ENCODE data around the gene KCNC3.
A peak's percentile ranks its signal among the peaks of the same experiment; 100 is the strongest.

KCNC3 gene

GRCh38 chr19:50319156-50319555 lies 10.0 kb downstream of the KCNC3 start:
- no peak for TF ChIP-seq JUND (IDR thresholded peaks at IDR 0.05; ENCODE audit: low read depth)
- in situ Hi-C loops (cut with HindIII; ENCODE audit: low pct_unique_long_range_greater_than_20kb, low sequenced_read_pairs) = no loop called here
- DNase-seq (ENCODE audit: low read depth in 1 of 2, low spot score in 1 of 2) = no peak

GRCh38 chr19:50318438-50318837 lies 10.7 kb downstream of the KCNC3 start:
- no peak for DNase-seq (ENCODE audit: low read depth in 1 of 2, low spot score in 1 of 2)
- in situ Hi-C loops (cut with HindIII; ENCODE audit: low pct_unique_long_range_greater_than_20kb, low sequenced_read_pairs) = no loop called here
- no peak for TF ChIP-seq JUND (IDR thresholded peaks at IDR 0.05; ENCODE audit: low read depth)

GRCh38 chr19:50317115-50317514 lies 12.1 kb downstream of the KCNC3 start:
- in situ Hi-C loops (cut with HindIII; ENCODE audit: low pct_unique_long_range_greater_than_20kb, low sequenced_read_pairs) = no loop called here
- no peak for TF ChIP-seq JUND (IDR thresholded peaks at IDR 0.05; ENCODE audit: low read depth)
- no peak for DNase-seq (ENCODE audit: low read depth in 1 of 2, low spot score in 1 of 2)

GRCh38 chr19:50315773-50316448 lies 13.3 kb downstream of the KCNC3 start:
- no peak for TF ChIP-seq JUND (IDR thresholded peaks at IDR 0.05; ENCODE audit: low read depth)
- in situ Hi-C loops (cut with HindIII; ENCODE audit: low pct_unique_long_range_greater_than_20kb, low sequenced_read_pairs) = no loop called here
- peak in 1 of 2 experiments; percentile 44 for DNase-seq (ENCODE audit: low read depth in 1 of 2, low spot score in 1 of 2)

- in situ Hi-C loops (cut with HindIII; ENCODE audit: low pct_unique_long_range_greater_than_20kb, low sequenced_read_pairs) = no loop called here
- no peak for TF ChIP-seq JUND (IDR thresholded peaks at IDR 0.05; ENCODE audit: low read depth)
- DNase-seq (ENCODE audit: low read depth in 1 of 2, low spot score in 1 of 2) = no peak
These were observed 14.2 kb downstream of the KCNC3 start for GRCh38 chr19:50314724-50315708.

- no peak for TF ChIP-seq JUND (IDR thresholded peaks at IDR 0.05; ENCODE audit: low read depth)
- peak in 1 of 2 experiments; percentile 61 for DNase-seq (ENCODE audit: low read depth in 1 of 2, low spot score in 1 of 2)
- in situ Hi-C loops (cut with HindIII; ENCODE audit: low pct_unique_long_range_greater_than_20kb, low sequenced_read_pairs) = no loop called here
These were observed 15.2 kb downstream of the KCNC3 start for GRCh38 chr19:50313812-50314536.

GRCh38 chr19:50312967-50313811 lies 16.0 kb downstream of the KCNC3 start:
- DNase-seq (ENCODE audit: low read depth in 1 of 2, low spot score in 1 of 2) = no peak
- no peak for TF ChIP-seq JUND (IDR thresholded peaks at IDR 0.05; ENCODE audit: low read depth)
- in situ Hi-C loops (cut with HindIII; ENCODE audit: low pct_unique_long_range_greater_than_20kb, low sequenced_read_pairs) = no loop called here

GRCh38 chr19:50311723-50312635 lies 17.2 kb downstream of the KCNC3 start:
- DNase-seq (ENCODE audit: low read depth in 1 of 2, low spot score in 1 of 2) = peak; percentile 58 to 86
- TF ChIP-seq JUND (IDR thresholded peaks at IDR 0.05; ENCODE audit: low read depth) = no peak
- in situ Hi-C loops (cut with HindIII; ENCODE audit: low pct_unique_long_range_greater_than_20kb, low sequenced_read_pairs) = no loop called here

GRCh38 chr19:50310759-50311465 lies 18.3 kb downstream of the KCNC3 start:
- no peak for DNase-seq (ENCODE audit: low read depth in 1 of 2, low spot score in 1 of 2)
- in situ Hi-C loops (cut with HindIII; ENCODE audit: low pct_unique_long_range_greater_than_20kb, low sequenced_read_pairs) = no loop called here
- no peak for TF ChIP-seq JUND (IDR thresholded peaks at IDR 0.05; ENCODE audit: low read depth)

GRCh38 chr19:50309396-50310125 lies 19.6 kb downstream of the KCNC3 start:
- in situ Hi-C loops (cut with HindIII; ENCODE audit: low pct_unique_long_range_greater_than_20kb, low sequenced_read_pairs) = no loop called here
- no peak for TF ChIP-seq JUND (IDR thresholded peaks at IDR 0.05; ENCODE audit: low read depth)
- DNase-seq (ENCODE audit: low read depth in 1 of 2, low spot score in 1 of 2) = no peak

Measured in T47D (cell line).